SJSA1 (cell line): ENCODE results near the gene RNH1. TPM values are rescaled to one million over a fixed set of nuclear protein-coding genes. Genes with fewer than 3 reads are reported as not detected.
"Not testable (repeated sequence)": the region's sequence is repeated elsewhere in the genome, so short reads cannot be mapped to it uniquely, and the experiment has no call there.

Experiments
- DNase-seq, 2 experiments: peaks; one replicate each; pipeline ENCODE4 v3.0.0-alpha.2; 2015 to 2020; ENCODE audit warnings: low spot score in 2 of 2, low read depth in 1 of 2
- H3K27ac ChIP-seq: fragments of 250-450 bp; sonication (Bioruptor Pico); 2 replicates; pipeline ENCODE4 v1.5.1; 2020; ENCODE audit warnings: mild to moderate bottlenecking, moderate library complexity
- H3K27me3 ChIP-seq: fragments of 250-450 bp; sonication (Bioruptor Pico); replicated peaks from 2 replicates; pipeline ENCODE4 v1.5.1; 2020; ENCODE audit warnings: mild to moderate bottlenecking, moderate library complexity
- H3K36me3 ChIP-seq: fragments of 250-450 bp; sonication (Bioruptor Pico); 2 replicates; pipeline ENCODE4 v1.5.1; 2020; ENCODE audit warnings: mild to moderate bottlenecking
- H3K4me1 ChIP-seq: fragments of 250-450 bp; sonication (Bioruptor Pico); replicated peaks from 2 replicates; pipeline ENCODE4 v1.6.1; 2021; ENCODE audit warnings: mild to moderate bottlenecking
- H3K4me3 ChIP-seq: fragments of 250-450 bp; sonication (Bioruptor Pico); 2 replicates; pipeline ENCODE4 v1.5.1; 2020; ENCODE audit warnings: mild to moderate bottlenecking
- H3K9me3 ChIP-seq: fragments of 250-450 bp; sonication (Bioruptor Pico); replicated peaks from 2 replicates; pipeline ENCODE4 v1.5.1; 2020; ENCODE audit warnings: mild to moderate bottlenecking
- total RNA-seq: library from RNA; depleted of rRNA; stranded (reverse); fragments of >200 nt; shearing (Covaris generic); gene quantifications from 2 replicates; pipeline ENCODE4 v1.2.3, GENCODE V29; 2014

RNH1 gene
- total RNA-seq, 1 experiment from 2014 or later: 137 TPM

DNA sequence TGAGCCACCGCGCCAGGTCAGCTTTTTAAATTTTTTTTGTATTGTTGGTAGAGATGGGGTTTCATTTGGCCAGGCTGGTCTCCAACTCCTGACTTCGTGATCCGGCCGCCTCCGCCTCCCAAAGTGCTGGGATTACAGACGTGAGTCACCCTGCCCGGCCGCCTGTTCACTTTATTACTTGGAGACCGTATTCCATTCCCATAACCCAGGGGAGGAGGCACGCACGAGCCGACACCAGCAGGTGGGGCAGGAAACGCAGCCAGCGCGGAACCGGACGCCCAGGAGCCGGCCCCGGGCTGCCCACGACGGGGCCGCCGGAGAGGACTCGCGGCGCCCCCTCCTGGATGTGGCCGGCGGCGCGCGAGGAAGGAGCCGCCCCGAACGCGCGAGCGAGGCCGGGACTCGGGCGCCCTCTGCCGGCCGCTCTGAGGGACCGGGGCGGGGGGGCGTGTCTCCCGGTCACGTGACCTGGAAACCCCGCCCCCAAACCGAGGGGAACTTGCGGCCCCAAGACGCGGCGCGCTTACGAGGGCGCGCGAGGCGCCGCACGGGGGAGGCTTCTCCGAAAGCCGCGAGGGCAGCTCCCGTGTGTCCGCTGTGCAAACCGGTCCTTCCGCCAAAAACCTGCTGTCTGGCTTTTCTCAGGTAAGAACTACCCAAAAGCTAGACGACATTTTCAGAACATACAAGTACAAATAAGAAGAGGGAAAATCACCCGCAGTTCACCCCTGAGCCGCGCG, 11.6 kb upstream of the RNH1 start:
- H3K27ac ChIP-seq: no peak overlapping the region; the same call in 1 of the 2 replicates
- peak; percentile 89 to 95 for DNase-seq

GRCh38 chr11:516918-517685, 10.1 kb upstream of the RNH1 start:
- H3K36me3 ChIP-seq, H3K4me3 ChIP-seq, H3K9me3 ChIP-seq, H3K4me1 ChIP-seq, H3K27ac ChIP-seq, DNase-seq, H3K27me3 ChIP-seq: not testable (repeated sequence)

More for the DNA sequence above, 11.6 kb upstream of the RNH1 start:
- no peaks in the 10 kb centered on the region for H3K9me3 ChIP-seq
- H3K27me3 ChIP-seq: no peaks in the 10 kb centered on the region
- H3K36me3 ChIP-seq: no peaks in the 10 kb centered on the region
- no peaks in the 10 kb centered on the region for H3K4me1 ChIP-seq
- no peak overlapping the region for H3K4me3 ChIP-seq

DNA sequence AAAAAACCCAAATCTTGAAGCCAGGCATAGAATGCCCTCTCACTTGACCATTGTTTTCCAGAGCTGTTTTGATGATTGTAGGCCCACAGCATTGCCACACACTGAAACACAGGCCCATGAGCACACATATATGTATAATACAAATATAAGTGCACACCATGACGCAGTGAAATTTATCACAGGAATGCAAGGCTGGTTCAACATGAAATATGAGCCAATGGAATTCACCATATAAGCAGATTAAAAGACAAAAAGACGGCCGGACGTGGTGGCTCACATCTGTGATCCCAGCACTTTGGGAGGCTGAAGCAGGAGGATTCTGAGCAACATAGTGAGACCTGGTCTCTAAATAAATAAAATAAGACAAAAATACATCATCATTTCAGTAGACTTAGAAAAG, 9.4 kb upstream of the RNH1 start:
- Histone ChIP-seq H3K27ac (no peak overlapping the region), H3K27me3 (no peaks in the 10 kb centered on the region)
- DNase-seq: no peak

DNA sequence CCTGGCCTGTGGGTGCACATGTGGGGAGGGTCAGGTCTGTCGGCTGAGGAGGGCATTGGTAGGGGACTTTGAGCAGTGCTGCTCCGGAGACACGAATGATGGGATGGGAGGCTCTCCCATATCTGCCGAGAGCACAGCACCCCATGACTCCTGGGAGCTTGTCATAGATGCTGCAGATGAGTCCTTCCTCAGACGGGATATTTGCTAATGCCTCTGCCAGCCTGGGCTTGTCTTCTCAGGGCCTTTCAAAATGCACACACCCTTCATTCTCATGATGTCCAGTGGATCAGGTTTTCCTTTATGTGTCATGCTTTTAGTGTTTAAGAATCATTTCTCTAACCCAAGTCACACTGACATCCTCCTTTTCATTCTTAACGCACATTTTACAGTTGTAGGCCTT, 8.1 kb upstream of the RNH1 start:
- no peaks in the 10 kb centered on the region for H3K4me1 ChIP-seq
- no peak overlapping the region for H3K27ac ChIP-seq
- no peak overlapping the region for H3K4me3 ChIP-seq
- DNase-seq: no peak
- no peaks in the 10 kb centered on the region for H3K36me3 ChIP-seq
- H3K27me3 ChIP-seq: no peaks in the 10 kb centered on the region
- no peaks in the 10 kb centered on the region for H3K9me3 ChIP-seq

More for the DNA sequence above, 9.4 kb upstream of the RNH1 start:
- no peaks in the 10 kb centered on the region for H3K4me1 ChIP-seq
- no peaks in the 10 kb centered on the region for H3K36me3 ChIP-seq
- no peaks in the 10 kb centered on the region for H3K9me3 ChIP-seq
- H3K4me3 ChIP-seq: no peak overlapping the region

- Histone ChIP-seq H3K36me3 (no peaks in the 10 kb centered on the region), H3K27ac (no peak overlapping the region), H3K4me1 (no peaks in the 10 kb centered on the region), H3K9me3 (no peaks in the 10 kb centered on the region), H3K4me3 (no peak overlapping the region), H3K27me3 (no peaks in the 10 kb centered on the region)
- DNase-seq: no peak
Observed at GRCh38 chr11:514606-515005, 7.6 kb upstream of the RNH1 start.

DNA sequence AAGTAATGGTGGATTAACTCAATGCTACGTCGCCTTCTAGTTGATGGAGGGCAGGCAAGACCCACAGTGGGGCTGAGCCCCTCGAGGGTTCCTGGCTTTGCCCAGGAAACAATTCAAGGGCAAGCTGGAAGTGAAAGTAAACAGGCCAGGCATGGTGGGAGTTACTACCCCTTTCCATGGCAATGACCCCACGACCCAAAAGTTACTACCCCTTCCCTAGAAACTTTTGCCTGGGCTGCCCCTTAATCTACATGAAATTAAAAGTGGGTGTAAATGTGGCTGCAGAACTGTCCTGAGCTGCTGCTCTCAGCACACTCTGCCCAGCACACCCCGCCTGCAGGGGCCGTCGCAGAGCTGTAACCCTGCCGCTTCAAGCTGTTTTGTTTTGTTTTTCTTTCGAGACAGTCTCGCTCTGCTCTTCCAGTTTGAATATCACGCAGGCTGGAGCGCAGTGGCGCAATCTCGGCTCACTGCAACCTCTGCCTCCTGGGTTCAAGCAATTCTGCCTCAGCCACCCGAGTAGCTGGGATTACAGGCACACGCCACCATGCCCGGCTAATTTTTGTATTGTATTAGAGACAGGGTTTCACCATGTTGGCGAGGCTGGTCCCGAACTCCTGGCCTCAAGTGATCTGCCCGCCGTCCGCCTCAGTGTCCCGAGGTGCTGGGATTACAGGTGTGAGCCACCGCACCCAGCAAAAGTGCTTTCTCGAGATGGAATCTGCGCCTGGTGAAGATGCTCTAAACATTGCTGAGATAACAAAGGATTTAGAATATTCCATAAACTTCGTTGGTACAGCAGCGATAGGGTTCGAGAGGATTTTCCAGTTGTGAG, 5.9 kb upstream of the RNH1 start:
- H3K27me3 ChIP-seq: no peaks in the 10 kb centered on the region
- no peak for DNase-seq
- no peaks in the 10 kb centered on the region for H3K9me3 ChIP-seq
- no peaks in the 10 kb centered on the region; the same call in 1 of the 2 replicates for H3K4me1 ChIP-seq
- H3K36me3 ChIP-seq: peaks cover 6% of the 10 kb centered on the region; the same call in 1 of the 2 replicates
- H3K4me3 ChIP-seq: no peak overlapping the region
- no peak overlapping the region for H3K27ac ChIP-seq

DNA sequence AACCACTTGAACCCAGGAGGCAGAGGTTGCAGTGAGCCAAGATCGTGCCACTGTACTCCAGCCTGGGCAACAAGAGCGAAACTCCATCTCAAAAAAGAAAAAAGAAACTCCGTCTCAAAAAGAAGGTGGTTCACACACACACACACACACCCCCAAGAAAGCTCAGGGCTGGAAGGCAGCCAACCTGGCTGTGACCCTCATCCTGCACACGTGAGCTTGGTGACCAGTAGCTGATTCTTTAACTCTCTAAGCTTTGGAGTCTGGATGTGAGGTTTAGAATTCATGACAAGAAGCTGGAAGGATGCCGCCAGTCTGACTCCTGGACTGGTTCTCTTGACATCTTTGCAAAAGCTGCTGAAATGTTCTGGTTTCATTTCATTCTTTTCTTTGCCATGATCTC, 1.9 kb upstream of the RNH1 start:
- peaks cover 5% of the 10 kb centered on the region for H3K4me1 ChIP-seq
- no peak overlapping the region for H3K27ac ChIP-seq
- H3K9me3 ChIP-seq: no peaks in the 10 kb centered on the region
- no peak for DNase-seq
- no peaks in the 10 kb centered on the region for H3K27me3 ChIP-seq
- peaks cover 6% of the 10 kb centered on the region; the same call in 1 of the 2 replicates for H3K36me3 ChIP-seq
- no peak overlapping the region for H3K4me3 ChIP-seq

- peaks cover 6% of the 10 kb centered on the region; the same call in 1 of the 2 replicates for H3K36me3 ChIP-seq
- DNase-seq: no peak
- H3K27ac ChIP-seq: peak overlapping the region; percentile 81
- H3K4me3 ChIP-seq: peak overlapping the region; percentile 64
- H3K9me3 ChIP-seq: no peaks in the 10 kb centered on the region
- no peaks in the 10 kb centered on the region for H3K27me3 ChIP-seq
- peaks cover 5% of the 10 kb centered on the region for H3K4me1 ChIP-seq
Observed at GRCh38 chr11:507727-508515, 879 bp upstream of the RNH1 start.

- Histone ChIP-seq H3K27ac (peak overlapping the region; percentile 98), H3K27me3 (no peaks in the 10 kb centered on the region), H3K9me3 (no peaks in the 10 kb centered on the region), H3K4me1 (peaks cover 5% of the 10 kb centered on the region), H3K36me3 (peaks cover 6% of the 10 kb centered on the region; the same call in 1 of the 2 replicates), H3K4me3 (peak overlapping the region; percentile 64)
- DNase-seq: peak; percentile 85 to 93
Observed at GRCh38 chr11:506238-506994, 626 bp downstream of the RNH1 start.

GRCh38 chr11:504994-505344, 2.1 kb downstream of the RNH1 start:
- H3K4me3 ChIP-seq: no peak overlapping the region
- H3K27ac ChIP-seq: no peak overlapping the region
- DNase-seq: no peak
- no peaks in the 10 kb centered on the region for H3K9me3 ChIP-seq
- peaks cover 13% of the 10 kb centered on the region for H3K36me3 ChIP-seq
- peaks cover 5% of the 10 kb centered on the region for H3K4me1 ChIP-seq
- H3K27me3 ChIP-seq: no peaks in the 10 kb centered on the region

- Histone ChIP-seq H3K4me1 (peaks cover 5% of the 10 kb centered on the region), H3K27me3 (no peaks in the 10 kb centered on the region), H3K27ac (no peak overlapping the region), H3K4me3 (no peak overlapping the region), H3K36me3 (peaks cover 17% of the 10 kb centered on the region), H3K9me3 (no peaks in the 10 kb centered on the region)
- no peak for DNase-seq
Observed at GRCh38 chr11:504053-504993, 2.7 kb downstream of the RNH1 start.
